SKM-1 (cell line): ENCODE measurements around the gene LGALS14.
"Not testable (repeated sequence)": the region's sequence is repeated elsewhere in the genome, so short reads cannot be mapped to it uniquely, and the experiment has no call there.

Experiments
- DNase-seq: peaks from one replicate; lab custom pipeline; 2025; ENCODE audit not compliant: unreplicated experiment; lab: John Stamatoyannopoulos, UW

Gene LGALS14

GRCh38 chr19:39695759-39696158 lies 8.5 kb upstream of the LGALS14 start:
- DNase-seq: no peak

- DNase-seq: no peak
Measured at GRCh38 chr19:39696387-39696786, 7.9 kb upstream of the LGALS14 start.

GRCh38 chr19:39698535-39698934 lies 5.7 kb upstream of the LGALS14 start:
- no peak for DNase-seq

- DNase-seq: no peak
Measured at GRCh38 chr19:39701291-39701690, 3.0 kb upstream of the LGALS14 start.

- DNase-seq: no peak
Measured at GRCh38 chr19:39705578-39706188, 1.4 kb downstream of the LGALS14 start.

GRCh38 chr19:39708594-39708993 lies 4.3 kb downstream of the LGALS14 start:
- DNase-seq: no peak

- DNase-seq: no peak
Measured at GRCh38 chr19:39709026-39709872, 5.0 kb downstream of the LGALS14 start.

- no peak for DNase-seq
Measured at GRCh38 chr19:39710333-39710890, 6.1 kb downstream of the LGALS14 start.

GRCh38 chr19:39720144-39720543 lies 15.9 kb downstream of the LGALS14 start:
- DNase-seq: not testable (repeated sequence)

GRCh38 chr19:39725995-39726394 lies 21.7 kb downstream of the LGALS14 start:
- no peak for DNase-seq

- DNase-seq: no peak
Measured at GRCh38 chr19:39727070-39727800, 23.0 kb downstream of the LGALS14 start.

GRCh38 chr19:39728040-39728439 lies 23.8 kb downstream of the LGALS14 start:
- DNase-seq: no peak

- no peak for DNase-seq
Measured at GRCh38 chr19:39729594-39729993, 25.3 kb downstream of the LGALS14 start.

GRCh38 chr19:39731685-39732084 lies 27.4 kb downstream of the LGALS14 start:
- DNase-seq: no peak

GRCh38 chr19:39733841-39734240 lies 29.6 kb downstream of the LGALS14 start:
- no peak for DNase-seq

- no peak for DNase-seq
Measured at GRCh38 chr19:39735688-39736087, 31.4 kb downstream of the LGALS14 start.

GRCh38 chr19:39736088-39736487 lies 31.8 kb downstream of the LGALS14 start:
- DNase-seq: no peak

- no peak for DNase-seq
Measured at GRCh38 chr19:39737351-39737750, 33.1 kb downstream of the LGALS14 start.

- DNase-seq: no peak
Measured at GRCh38 chr19:39737891-39738290, 33.6 kb downstream of the LGALS14 start, which contains the start of gene CLC. Gene CLC (minus strand): TSS chr19:39738029. CDS start chr19:39737952, 77 bp downstream.

- peak; percentile 68 for DNase-seq
Measured at GRCh38 chr19:39738814-39739213, 34.5 kb downstream of the LGALS14 start.

- no peak for DNase-seq
Measured at GRCh38 chr19:39740395-39740794, 36.1 kb downstream of the LGALS14 start.
